Breast epithelium (tissue), 3 donors: ENCODE data around the gene ZNF26.

Experiments
- CTCF ChIP-seq, 3 donors: fragments of 450-650 bp; IDR thresholded peaks; one replicate each; pipeline ENCODE4 v1.5.1; 2016 to 2017; ENCODE audit warnings: antibody characterized with exemption in 3 of 3, mild to moderate bottlenecking in 3 of 3, moderate library complexity in 3 of 3
- POLR2A ChIP-seq: fragments of 450-650 bp; IDR thresholded peaks from one replicate; pipeline ENCODE4 v1.6.1; 2016; ENCODE audit warnings: antibody characterized with exemption, mild to moderate bottlenecking, moderate library complexity

DNA sequence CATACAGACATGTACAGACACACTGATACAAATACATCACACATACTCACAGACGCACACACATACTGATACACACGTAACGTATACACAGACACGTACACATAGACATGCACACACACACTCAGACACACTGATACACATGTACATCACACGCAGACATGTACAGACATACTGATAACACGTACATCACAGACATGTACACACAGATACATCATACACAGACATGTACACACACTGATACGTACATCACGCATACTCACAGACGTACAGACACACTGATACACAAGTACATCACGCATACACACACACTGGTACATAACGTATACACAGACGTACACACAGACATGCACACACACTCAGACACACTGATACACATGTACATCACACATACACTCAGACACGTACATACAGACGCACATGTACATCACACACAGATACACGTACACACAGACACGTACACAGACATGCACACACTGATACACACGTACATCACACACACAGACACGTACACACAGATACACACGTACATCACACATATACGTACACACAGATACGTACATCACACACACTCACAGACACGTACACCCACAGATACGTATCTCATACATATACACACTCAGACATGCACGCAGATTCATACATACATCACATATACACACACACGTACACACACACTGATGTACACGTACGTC is 35.2 kb upstream of the ZNF26 start:
- TF ChIP-seq CTCF (IDR thresholded peaks at IDR 0.05) (no peak), POLR2A (no peak)
